Stimulated activated CD4-positive, alpha-beta T cell treated with anti-CD3 and anti-CD28 coated beads, Interleukin-1b, Interleukin-23, amount 100 ng/mL, for 48 hours (primary cell): Measurements from ENCODE around the gene STC2.
"Not testable (repeated sequence)": the region's sequence is repeated elsewhere in the genome, so short reads cannot be mapped to it uniquely, and the experiment has no call there.

Experiments used
- DNase-seq: peaks from one replicate; pipeline ENCODE4 v3.0.0-alpha.2; 2020

Gene STC2

DNA sequence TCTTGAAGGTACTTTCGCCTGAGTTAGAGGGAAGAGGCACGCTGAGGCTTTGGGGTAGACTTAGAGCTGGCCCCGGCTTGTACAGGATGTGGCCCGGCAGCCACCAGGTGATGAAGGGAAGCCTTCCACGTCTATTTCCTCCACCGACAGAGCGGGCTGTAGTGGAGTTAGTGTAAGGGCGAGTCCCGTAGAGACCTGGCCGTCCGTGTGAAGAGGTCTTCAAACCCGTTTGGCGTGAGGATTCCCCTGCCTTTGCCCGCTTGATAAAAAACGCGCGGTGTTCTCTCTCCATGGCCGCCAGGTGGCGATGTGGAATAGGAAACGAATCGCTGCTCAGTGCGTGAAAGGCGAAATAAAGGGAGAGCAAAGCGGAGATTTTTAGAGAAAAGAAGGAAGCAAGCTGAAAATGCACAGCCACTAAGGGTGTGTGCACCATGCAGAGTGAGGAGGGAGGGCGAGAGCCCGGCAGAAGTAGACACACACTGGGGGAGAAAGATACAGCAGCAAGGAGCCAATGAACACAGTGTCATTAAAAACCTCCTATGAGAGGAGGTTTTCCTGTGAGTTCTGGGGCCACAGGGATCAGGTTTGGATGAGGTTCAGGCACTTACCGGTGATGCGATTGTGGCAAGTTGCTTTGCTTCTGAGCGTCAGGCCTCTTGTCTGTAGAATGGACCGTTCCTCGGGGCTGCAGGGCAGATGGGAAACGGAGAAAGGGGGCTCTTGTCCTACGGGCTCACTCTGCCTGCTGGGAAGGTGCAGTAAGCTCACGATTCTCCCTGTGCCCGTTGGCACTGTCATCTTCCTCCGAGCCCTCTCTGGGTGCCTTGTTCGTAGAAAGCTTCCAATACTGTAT lies 34.2 kb downstream of the STC2 start:
- DNase-seq: peak; percentile 72

- no peak for DNase-seq
These were observed 36.2 kb downstream of the STC2 start for GRCh38 chr5:173291722-173292658.

DNA sequence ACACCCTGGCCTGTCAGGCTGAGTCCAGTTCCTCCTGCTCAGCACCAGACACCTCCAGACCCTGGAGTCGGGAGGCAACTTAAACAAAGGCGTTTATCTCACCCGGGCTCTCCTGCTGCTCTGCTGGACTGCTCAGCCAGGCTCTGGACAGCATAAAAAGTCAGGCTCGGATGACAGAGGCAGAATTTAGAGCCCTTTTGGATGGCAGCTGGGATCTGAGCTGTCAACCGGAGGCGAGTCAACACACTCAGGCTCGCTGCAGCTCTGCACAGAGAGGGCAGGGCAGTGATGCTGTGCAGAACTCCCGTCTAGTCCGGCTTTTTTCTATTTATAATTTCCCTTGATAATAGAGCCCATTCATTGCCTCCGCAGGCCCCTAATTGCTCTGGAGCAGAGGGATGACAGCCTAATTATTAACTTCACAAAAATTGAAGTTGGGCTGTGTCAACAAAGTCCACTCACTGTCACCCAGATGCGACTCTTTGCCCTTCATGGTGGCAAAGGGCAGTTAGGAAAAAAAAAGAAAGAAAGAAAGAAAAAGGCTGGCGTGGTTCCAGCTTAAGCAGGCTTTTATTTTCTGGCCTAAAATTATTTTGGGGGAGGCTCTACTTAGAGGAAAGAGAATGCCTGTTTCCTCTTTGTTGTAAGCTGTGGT lies 37.6 kb downstream of the STC2 start:
- DNase-seq: no peak

DNA sequence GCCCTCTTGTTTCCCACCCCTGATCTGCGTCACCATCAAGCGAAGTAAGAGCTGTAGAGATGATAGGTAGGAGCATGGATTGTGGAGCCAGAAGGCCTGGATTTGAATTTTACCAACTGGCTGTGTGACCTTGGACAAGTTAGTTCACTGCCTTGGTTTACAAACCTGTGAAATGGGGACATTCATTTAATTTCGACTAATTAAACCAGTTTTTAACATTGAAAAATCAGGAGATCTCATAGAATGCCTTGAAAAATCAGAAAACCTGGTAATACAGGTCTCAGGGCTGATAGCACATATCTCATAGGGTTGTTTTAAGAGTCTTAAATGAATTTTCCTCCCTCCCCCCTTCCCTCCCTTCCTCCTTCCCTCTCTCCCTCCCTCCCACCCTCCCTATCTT lies 38.8 kb downstream of the STC2 start:
- no peak for DNase-seq

DNA sequence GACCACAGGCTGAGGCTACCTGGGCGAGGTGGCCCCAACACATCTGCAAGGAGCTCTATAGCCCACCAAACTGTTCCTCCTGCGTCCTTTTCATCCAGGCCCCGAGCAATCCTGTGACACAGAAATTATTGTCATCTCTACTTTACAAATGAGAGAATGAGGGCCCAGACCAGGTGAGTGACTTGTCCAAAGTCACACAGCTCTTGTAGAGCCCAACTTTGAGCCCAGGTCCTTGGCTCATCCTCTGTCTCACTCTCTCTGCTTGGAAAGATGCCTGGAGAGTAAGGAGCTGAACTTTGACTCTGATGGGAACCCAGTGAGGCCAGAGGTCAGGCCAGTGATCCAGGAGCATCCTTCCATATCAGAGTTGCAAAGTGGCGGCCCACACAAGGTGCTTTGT lies 39.6 kb downstream of the STC2 start:
- no peak for DNase-seq

DNA sequence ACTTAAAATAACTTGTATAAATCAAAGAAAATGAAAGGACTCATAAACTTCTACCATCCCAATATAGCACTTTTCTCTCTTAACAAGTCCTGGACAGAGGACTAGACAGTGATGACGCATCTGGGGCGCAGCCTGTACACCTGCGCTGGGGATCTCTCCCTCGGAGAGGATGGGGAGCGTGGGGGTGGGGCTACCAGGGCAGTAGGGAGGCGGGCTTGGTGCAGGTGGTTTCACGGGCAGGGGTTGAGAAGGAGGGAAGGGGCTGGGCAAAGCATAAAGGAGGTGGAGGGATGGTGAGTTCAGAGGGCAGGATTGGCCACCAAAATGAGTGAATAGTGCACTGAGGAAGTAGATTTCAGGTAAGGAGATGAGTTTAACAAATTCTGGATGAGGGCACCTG lies 41.1 kb downstream of the STC2 start:
- no peak for DNase-seq

DNA sequence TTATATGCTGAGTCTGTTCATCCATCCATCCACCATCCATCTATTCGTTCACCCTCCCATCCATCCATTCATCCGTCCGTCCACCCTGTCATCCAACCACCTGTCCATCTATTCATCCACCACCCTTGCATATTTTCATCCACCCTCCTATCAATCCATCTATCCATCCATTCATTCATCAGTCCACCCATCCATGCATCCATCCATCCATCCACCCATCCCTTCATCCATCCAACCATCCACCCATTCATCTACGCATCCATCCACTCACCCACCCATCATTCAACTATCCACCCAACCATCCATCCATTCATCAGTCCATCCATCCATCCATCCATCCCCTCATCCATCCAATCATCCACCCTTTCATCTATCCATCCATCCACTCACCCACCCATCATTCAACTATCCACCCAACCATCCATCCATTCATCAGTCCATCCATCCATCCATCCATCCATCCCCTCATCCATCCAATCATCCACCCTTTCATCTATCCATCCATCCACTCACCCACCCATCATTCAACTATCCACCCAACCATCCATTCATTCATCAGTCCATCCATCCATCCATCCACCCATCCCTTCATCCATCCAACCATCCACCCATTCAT lies 43.8 kb downstream of the STC2 start:
- DNase-seq: not testable (repeated sequence)

DNA sequence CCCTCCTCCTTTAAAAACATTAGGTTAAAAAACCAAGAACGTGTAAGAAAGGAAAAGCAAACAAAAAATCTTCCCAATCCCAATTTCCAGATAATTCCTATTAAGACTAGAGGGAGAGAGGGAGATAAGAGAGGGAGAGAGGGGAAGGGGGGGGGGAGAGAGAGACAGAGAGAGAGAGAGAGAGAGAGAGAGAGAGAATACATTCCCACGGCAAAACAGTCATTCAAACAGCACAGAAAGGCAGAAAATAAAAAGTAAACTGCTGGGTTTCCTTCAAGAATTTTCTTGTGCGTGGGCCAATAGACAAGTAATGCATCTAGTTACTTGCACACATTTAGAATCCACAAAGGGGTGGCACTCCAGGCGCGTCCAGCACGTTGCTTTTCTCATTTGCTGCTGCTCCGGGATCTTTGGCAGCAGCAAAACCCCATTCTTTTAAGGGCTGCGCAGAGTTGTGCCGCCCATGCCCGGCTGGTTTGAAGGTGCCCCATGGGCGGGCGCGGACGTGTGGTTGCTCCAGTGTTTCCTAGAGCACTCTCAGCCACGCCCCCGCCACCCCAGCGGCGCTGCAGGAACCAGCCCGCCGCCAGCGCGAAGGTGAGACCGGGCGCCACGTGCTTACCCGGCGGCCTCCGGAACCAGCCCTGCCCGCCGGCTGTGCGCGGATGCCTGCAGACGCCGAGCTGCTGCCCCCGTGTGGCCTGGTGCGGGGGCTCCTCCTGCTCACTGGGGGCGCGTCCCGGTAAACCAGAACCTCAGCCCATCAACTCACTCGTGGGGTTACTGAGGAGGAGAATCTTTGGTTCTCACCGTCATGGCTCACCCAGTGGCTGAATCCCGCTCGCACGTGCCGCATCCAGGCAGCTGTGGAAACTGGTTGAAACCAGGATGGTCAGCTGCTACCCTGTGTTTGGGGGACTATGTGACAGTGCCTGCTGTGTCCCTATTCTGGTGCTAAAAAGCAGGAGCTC lies 44.6 kb downstream of the STC2 start:
- DNase-seq: peak; percentile 81

GRCh38 chr5:173282916-173283315 lies 45.3 kb downstream of the STC2 start:
- DNase-seq: no peak

DNA sequence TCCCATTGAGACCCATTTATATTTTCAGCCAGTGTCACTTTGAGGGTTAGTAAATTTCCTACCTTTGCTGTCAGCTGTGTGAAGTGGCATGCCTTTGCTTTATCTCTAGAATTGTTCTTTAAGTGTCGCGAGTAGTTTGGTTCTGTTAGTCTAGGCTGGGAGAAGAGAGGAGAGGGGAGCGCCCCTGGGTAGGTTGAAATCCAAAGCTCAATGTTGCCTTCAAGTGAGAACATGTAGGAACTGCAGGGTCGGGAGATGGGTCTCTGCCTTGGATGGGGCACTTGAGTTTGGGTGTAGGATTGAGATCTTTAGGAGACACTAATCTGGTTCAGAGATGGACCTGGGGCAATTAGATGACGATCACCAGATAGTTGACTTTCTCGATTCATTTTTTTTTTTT lies 46.3 kb downstream of the STC2 start:
- DNase-seq: no peak

GRCh38 chr5:173279166-173279565 lies 49.0 kb downstream of the STC2 start:
- DNase-seq: no peak

DNA sequence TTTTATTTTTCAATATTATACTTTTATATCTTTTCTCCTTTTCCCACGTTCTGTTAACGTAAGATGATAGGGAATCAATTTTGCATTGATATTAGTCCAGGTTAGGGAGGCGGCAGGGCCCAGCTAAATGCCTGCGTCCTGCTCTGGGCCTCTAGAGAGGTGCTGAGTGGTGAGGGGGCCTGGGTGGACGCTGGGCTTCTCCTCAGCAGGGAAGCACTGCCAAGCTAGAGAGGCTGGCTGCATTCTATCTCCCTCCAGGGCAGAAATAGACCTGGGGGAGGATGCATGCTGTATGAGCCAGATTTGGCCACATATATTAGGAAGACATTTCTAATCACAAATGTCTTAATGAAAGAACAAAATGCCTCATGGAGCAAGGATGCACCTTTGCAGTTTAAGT lies 49.6 kb downstream of the STC2 start:
- DNase-seq: no peak

DNA sequence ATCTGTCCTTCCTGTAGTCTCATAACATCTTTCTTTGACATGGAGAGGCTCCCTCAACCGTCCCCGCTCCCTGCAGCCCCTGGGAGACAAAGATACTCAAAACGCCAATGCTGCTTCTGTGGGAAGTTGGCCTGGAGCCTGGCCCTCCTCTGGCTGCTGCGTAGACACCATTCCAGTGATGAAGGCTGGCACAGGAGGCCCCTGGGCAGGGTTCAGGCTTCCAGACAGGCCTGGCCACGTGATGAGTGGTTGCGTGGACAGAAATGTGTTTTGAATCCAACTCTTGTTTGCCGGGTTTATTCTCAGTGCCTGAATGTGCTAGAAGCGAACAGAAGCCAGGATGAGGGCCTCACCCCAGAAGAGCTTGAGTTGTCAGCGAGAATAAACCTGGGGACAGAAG lies 50.0 kb downstream of the STC2 start:
- DNase-seq: no peak

DNA sequence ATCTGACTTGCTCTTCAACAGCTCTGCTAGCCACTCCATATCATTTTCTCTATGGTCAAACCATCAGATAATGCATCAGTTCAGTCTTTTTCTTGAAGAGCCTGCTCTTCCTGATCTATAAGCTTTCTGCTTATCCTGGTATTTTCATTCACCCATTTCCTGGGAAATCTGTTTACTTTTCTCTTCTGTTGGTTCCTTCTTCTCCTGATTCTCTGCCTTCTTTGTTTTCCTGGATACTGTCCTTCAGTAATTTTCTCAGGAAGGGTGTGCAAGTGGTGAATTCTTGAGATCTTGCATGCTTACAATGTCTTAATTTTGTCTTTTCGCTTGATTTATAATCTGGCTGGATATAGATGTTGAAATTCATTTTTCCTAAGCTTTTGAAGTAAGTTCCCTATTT lies 53.4 kb downstream of the STC2 start:
- no peak for DNase-seq

GRCh38 chr5:173271419-173271818 lies 56.8 kb downstream of the STC2 start:
- DNase-seq: no peak

DNA sequence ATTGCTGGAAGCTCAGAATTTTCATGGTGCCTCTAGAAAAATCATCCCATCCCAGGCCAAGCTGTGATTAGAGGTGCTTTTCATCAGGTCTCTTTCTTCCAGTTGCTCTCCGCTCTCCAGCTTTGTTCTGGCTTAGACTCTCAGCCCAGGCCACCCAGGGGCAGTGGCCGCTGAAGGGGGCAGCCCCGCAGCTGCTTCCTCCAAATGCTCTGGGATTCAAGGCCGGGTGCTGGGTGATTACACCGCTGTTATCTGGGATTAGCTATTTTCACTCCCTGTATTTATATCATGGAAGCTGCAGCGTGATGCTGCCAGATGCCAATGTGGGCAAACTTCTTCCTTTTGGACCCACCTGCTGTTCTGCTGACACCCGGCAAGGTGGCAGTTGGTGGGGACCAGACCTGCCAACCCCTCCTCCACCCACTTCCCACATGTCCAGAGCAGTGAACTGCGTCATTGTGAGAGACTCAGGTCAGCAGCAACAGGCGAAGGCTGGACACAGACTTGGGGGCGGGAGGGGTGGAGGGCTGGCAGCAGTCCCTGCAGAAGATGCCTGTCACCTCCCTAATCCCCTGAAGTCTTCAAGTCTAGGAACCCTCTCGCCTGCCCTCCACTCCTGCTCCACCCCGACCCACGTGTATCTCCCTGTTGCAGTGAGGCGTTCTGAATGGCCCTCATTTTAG lies 59.3 kb downstream of the STC2 start:
- DNase-seq: no peak

GRCh38 chr5:173265433-173265832 lies 62.8 kb downstream of the STC2 start:
- no peak for DNase-seq
